ENCODE measurements around the gene PPM1H. TPM values are rescaled to one million over a fixed set of nuclear protein-coding genes. Genes with fewer than 3 reads are reported as not detected.

Gene PPM1H
- total and polyA plus RNA-seq, 2 of the 8 experiments (the other 6 are each of a cell fraction or from before 2014, with no cell fraction given): 16.4 to 36.1 TPM

GRCh38 chr12:62689042-62689839, 245.7 kb downstream of the PPM1H start (continued):
- TF ChIP-seq SP2 (IDR thresholded peaks at IDR 0.05; ENCODE audit: low read length) (no peak), TCF12 (IDR thresholded peaks at IDR 0.05; ENCODE audit: low read depth, low read length) (no peak), TAF1 (IDR thresholded peaks at IDR 0.05; ENCODE audit: low read depth, low read length) (no peak)
